NCI-H1694 treated with DMSO at 0.1 percent for 48 hours (cell line): Measurements from ENCODE around the gene ITGA7.
"Not testable (repeated sequence)": the region's sequence is repeated elsewhere in the genome, so short reads cannot be mapped to it uniquely, and the experiment has no call there.

Source experiments
- DNase-seq: peaks from one replicate; lab custom pipeline; 2025; lab: John Stamatoyannopoulos, UW

The ITGA7 gene

GRCh38 chr12:55682087-55682796 is 25.5 kb downstream of the ITGA7 start:
- DNase-seq = no peak

DNA sequence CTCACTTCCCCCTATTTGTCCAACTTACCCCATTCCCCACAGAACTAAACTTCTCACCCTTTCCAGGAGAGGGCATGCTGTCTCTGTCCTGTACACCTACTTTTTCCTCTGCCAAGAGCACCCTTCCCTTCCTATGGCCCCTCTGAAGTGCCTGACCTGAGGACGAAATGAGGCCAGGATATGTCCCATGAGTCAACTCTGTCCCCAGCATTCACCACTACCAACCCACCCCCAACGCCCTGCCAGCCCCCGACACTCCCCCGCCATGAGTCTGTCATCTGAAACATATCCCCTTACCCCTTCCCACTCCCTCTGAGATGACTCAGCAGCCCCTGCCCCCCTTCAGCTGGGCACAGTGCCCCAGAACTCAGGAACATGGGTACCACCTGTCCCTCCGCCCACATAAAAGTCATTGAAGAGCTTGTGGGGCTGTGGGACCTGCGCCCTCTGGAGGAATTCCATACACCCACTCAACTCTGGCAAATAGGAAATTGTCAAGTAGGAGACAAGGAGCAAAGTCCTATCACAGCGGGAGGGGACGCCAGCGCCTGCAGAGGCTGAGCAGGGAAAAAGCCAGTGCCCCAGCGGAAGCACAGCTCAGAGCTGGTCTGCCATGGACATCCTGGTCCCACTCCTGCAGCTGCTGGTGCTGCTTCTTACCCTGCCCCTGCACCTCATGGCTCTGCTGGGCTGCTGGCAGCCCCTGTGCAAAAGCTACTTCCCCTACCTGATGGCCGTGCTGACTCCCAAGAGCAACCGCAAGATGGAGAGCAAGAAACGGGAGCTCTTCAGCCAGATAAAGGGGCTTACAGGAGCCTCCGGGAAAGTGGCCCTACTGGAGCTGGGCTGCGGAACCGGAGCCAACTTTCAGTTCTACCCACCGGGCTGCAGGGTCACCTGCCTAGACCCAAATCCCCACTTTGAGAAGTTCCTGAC is 26.3 kb downstream of the ITGA7 start:
- no peak for DNase-seq

DNA sequence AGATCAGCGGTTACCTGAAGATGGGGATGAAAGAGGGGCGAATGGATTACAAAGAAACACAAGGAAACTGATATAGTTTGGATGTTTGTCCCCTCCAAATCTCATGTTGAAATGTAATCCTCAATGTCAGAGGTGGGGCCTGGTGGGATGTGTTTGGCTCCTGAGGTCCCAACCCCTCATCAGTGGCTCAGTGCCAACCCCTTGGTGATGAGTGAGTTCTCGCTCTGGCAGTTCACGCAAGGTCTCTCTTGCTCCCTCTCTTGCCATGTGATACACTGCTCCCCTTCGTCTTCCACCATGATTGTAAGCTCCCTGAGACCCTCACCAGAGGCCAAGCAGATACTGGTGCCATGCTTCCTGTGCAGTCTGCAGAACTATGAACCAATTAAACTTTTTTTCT is 28.0 kb downstream of the ITGA7 start:
- no peak for DNase-seq

GRCh38 chr12:55676707-55677106 is 31.0 kb downstream of the ITGA7 start:
- no peak for DNase-seq

DNA sequence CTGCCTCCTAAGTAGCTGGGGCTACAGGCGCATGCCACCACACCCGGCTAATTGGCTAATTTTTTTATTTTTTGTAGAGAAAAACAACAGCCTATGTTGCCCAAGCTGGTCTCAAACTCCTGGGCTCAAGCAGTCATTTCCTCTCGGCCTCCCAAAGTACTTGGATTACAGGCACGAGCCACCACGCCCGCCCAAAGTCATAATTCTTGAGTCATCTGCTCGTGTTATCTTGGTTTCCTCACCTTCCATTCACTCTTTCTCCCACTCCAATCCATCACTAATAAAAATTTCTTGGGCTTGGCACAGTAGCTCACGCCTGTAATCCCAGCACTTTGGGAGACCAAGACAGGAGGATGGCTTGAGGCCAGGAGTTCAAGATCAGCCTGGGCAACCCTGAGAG is 32.0 kb downstream of the ITGA7 start:
- no peak for DNase-seq

GRCh38 chr12:55673638-55674037 is 34.1 kb downstream of the ITGA7 start:
- no peak for DNase-seq

DNA sequence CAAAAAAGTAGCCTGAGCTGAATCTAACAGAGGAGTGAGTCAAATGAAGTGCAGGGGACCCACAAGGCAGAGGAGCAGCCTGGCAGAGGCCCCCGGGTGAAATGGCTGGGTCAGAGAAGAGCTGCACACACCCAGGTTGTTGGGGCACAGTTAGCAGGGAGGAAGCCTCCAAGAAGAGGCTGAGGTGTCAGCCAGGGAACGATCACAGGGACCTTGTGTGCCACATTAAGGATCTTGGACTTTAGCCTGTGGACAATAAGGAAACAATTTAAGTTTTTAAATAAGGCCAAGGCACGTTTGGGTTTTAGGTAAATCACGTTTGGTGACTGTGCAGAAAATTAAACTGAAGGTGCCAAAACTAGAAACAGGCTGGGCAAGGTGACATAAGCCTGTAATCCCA is 36.0 kb downstream of the ITGA7 start:
- no peak for DNase-seq

GRCh38 chr12:55670276-55670675 is 37.4 kb downstream of the ITGA7 start:
- DNase-seq = no peak

- no peak for DNase-seq
Observed at GRCh38 chr12:55666508-55666907, 41.2 kb downstream of the ITGA7 start.

DNA sequence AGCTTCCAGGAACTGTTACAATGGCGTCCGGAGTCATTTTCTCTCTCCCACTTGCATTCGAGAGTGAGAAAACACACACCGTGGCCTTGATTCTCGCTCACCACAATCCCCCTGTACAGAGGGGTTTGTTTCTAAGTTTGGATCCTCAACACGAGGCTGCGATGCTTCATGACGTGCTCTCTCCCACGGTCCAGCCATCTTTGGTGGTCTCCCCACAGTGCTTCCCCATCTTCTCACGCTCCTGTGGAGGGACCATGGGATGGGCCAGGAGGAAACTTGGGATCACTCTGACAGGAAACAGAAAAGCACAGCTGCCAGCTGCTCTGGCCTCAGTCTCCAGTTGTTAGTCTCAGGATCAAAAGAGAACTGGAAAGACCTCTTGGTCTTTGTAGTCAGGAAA is 42.9 kb downstream of the ITGA7 start:
- no peak for DNase-seq

- no peak for DNase-seq
Observed at GRCh38 chr12:55663391-55663790, 44.3 kb downstream of the ITGA7 start.

- no peak for DNase-seq
Observed at GRCh38 chr12:55659486-55660385, 48.0 kb downstream of the ITGA7 start.

- DNase-seq = no peak
Observed at GRCh38 chr12:55658635-55659391, 48.9 kb downstream of the ITGA7 start.

DNA sequence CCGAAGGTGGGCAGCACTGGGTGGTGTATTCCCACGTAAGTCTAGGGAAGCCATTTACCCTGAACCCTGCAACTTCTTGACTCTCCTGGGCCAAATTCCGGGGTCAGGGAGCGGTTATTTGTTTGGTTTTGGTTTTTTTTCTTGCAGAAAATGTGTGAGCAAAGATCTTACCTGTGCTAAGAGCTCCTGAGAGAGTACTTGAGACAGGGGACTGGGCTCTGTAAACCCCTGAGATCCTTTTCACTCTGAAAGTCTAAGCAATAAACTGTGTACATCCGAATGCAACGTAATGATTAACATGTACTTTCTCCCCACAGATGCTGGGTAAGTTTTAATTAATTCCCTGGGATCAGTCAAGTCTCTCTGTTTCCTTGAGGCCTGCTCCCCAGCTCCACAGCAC is 49.5 kb downstream of the ITGA7 start:
- DNase-seq = no peak

DNA sequence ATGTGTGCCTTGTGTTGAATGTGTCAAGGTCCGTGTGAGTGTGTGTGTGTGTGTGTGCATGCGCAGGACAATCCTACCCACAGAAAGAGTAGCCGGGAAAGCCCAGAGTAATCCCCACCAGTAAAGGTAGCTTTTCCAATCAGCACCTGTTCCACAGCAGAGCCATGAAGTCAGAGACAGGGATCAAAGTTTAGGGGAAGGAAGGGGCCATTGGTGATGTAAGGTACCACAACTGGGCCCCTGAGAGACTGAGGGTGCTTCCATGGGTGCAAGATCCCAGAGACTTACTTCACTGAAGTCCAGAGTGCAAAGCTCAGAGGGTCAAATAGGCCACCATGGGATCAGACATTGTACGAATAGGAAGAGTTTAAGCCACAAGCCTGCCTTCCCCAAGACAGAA is 50.5 kb downstream of the ITGA7 start:
- no peak for DNase-seq

GRCh38 chr12:55654511-55655214 is 53.0 kb downstream of the ITGA7 start:
- DNase-seq = no peak

DNA sequence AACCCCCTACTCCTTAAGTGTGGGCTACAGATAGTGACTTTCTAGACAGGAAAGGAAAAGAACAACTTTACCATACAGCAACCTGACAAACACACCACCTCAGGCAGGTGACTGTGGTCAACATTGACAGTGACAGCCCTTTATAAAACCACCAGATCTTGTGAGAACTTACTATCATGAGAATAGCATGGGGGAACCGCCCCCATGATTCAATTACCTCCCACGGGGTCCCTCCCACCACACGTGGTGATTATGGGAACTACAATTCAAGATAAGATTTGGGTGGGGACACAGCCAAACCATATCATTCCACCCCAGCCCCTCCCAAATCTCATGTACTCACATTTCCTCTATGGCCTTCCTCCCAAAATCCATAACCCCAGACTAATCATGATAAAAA is 54.7 kb downstream of the ITGA7 start:
- DNase-seq = no peak

GRCh38 chr12:55652352-55652751 is 55.4 kb downstream of the ITGA7 start:
- no peak for DNase-seq

DNA sequence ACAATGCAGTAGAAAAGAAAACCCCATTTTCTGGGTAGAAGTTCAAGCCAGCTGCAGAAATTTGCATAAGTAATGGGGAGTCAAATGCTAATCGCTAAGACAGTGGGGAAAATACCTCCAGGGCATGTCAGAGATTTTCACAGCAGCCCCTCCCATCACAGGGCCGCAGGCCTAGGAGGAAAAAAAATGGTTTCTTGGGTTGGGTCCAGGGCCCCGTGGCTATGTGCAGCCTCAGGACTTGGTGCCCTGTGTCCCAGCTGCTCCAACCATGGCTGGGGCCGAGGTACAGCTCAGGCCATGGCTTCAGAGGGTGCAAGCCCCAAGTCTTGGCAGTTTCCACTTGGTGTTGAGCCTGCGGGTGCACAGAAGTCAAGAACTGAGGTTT is 56.4 kb downstream of the ITGA7 start:
- DNase-seq = no peak

- not testable (repeated sequence) for DNase-seq
Observed at GRCh38 chr12:55650620-55651298, 56.9 kb downstream of the ITGA7 start.
